Inflammatory macrophage treated with lipopolysaccharide for 1 hour (primary cell): ENCODE results near the gene MBIP.

ENCODE experiments used
- DNase-seq, 2 donors: peaks; one replicate each; pipeline ENCODE4 v3.0.0-alpha.2; 2020 to 2022

Gene MBIP

DNA sequence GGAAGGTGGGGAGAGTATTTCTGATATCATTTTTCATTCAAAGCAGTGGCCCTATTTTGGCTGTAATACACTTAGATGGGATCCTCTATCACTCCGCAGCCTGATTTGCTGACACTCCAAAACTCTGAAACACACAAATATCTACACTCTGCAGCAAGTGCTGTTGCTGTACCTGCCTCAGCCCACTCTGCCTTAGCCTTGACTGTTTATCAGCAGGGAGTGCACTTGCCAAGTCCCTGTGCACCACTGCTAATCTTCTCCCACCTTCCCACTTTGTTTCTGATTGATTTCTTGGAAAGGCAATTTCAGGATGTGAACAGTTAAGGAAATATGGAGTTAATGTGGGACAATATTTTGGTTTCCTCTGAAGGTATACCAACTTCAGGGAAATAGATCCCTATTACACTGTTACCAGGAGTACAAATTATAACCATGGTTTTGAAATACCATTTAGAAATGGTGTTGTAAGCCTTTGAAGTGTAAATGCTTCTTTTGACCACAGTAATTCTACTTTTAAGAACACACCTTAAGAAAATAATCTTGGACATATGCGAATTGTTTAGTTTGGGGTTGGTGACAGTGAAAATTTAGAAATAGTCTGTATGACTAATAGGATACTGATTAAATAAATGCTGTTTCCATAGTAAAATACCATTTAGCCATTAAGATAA, 59.3 kb downstream of the MBIP start:
- no peak for DNase-seq

GRCh38 chr14:36258241-36258640, 62.2 kb downstream of the MBIP start:
- no peak for DNase-seq

DNA sequence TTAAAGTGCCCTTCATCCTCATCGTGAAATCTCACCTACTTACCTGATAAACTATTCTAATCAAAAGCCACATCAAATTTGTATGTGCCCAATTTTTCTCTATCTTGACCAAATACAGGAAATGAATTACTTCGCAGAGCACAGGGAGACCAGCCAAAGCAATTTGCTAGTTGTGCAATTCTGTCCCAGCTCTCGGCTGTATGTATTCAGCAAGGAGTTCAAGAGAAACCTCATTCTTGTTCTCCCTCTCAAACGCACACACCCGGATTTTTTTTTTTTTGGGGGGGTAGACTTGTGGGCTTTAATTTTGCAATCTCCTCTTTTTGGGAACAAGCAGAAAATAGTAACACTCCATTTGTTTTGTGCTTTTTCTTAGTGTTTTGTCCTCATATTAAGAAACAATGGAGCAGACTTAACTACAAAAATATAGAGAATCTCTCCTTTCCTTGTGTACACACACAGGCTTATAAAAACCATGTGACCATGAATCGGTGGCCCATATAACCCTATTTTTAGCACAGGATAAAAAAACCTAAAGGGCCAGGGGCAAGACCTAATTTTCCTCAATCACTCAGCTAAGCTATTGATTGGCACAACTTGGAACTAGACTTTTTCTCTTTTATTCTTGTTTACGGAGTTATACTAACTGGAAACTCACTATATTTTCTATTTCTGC, 64.2 kb downstream of the MBIP start:
- peak; percentile 8 to 11 for DNase-seq

DNA sequence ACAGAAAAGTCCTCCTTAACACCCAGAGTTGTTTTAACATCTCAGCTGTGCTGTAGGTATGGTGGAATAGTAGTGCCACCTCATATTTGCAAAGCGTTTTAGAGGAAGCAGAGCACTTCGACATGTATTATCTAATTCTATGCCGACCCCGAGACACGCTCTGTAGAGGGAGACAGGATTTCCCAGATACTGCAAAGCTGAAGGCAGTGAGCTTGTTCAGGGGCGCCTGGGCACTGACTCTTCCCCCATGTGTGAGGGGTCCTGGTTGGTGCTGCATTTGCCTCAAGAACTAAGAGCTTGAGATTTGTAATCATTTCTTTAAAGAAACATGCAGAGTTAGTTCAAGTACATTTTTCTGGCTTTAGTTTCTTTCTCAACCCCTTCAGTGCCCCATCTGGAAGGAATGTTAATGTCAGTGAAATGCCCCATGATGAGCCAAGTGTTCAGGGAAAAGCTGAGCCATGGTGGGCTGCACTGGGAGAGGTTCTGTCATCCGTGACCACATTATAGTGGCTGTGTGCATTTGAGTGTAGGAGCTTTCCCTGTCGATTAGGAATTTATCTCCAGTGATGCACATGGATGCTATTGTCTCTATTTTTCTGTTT, 66.3 kb downstream of the MBIP start:
- DNase-seq = no peak
